SK-N-DZ (cell line): ENCODE data around the gene SYF2.

Experiments
- DNase-seq: peaks from one replicate; pipeline ENCODE4 v3.0.0-alpha.2; 2015; ENCODE audit warnings: low spot score

Gene SYF2

DNA sequence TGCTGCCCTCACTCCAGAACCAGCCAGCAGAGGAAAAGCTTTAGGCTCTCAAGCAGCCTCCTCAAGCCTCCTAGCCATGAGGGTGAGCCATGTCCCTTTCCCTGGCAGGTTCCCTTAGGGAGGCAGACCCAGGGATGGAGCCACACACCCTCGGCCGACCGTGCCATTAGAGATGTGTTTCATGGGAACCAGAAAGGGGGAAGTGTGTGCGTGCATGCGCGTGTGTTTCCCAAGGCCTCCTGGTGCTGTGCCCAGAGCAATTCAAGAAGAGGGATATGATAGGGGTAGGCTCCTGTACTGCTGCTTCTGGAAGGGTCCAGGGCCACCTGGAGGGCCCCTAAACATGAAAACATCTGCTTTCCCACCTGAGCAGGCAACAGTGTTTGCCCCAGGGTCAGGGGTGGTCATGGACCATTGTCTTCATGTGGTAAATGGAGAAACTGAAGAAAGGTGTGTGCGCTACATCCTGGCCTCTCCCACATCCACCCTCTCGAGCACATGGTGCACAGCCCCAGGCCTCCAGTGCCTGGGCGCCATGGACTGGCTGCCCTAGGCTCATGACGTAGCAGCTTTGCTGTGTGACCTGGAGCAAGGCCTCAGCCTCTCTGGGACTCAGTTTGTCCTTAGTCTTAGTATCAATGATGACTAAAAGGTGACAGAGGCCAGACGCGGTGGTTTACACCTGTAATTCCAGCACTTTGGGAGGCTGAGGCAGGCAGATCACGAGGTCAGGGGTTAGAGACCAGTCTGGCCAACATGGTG lies 48.1 kb downstream of the SYF2 start:
- DNase-seq, result no peak

DNA sequence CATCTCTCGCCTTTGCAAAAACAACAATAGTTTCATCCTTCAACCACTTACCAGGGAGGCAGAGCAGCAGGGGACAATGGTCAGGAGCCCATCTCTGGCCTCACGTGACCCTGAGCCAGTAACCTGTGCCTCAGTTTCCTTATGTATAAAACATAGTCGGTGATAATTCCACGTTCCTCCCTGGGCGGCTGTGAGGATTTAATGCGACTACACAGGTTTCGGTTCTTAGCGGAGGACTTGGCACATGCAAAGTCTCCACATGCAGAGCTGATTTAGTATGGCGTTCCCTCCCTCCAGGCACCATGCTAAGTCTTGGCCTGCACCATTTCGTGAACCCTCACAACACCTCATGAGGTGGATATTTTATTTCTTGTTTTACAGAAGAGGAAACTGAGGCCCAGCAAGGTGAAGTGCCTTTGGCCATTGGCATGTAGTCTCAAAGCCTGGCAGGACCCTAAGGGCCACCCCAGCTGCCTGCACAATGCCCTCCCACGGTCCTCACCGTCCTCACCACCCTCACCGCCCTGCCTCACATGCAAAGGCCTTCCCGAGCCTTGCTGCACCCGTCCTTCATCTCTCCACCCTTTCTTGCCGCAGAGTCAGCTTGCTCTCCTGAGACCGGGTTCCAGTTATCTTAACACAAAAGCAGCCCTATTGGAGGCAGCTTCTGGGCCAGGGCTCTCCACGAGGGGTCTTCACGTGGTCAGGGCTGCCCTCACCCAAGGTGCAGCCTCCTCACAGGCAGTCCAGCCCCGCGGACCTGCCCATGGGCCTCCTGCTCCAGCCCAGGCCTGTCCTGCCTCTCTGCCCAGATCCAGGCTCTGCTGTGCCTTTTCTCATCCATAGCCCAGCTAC lies 48.9 kb downstream of the SYF2 start:
- no peak for DNase-seq

DNA sequence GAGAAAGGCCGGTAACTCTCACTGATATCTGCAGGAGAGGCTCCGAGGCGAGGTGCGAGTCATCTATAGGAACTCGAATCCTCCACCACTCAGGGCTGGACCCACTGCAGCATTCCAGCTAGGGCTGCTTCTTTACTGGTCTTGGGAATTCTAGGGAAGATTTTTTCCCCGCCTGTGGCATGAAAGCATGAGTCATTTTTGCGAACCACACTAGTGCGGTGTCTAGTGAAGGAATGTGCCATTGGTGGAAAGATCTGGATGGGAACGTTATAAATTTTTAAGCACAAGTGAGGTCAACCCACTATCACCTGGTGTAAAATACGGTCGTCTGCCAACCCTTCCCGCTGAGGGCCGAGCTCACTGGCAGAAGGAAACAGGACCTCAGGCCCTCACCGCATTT lies 49.7 kb downstream of the SYF2 start:
- no peak for DNase-seq

DNA sequence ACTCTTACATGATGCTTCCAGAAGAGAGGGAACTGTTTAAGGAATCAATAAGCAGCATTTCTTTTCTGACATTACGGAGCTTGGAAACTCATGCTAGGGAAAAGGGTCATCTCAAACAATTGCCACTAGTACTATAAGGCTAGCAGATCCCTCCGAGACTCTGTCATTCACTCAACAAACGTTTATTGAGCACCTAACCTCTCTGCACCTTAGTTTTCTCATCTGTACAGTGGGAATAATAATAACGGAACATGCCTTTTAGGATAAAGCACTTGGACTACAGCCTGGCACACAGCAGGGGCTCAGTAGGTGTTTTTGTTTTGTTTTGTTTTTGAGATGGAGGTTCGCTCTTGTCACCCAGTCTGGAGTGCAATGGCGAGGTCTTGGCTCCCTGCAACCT lies 51.3 kb downstream of the SYF2 start:
- DNase-seq, result no peak

DNA sequence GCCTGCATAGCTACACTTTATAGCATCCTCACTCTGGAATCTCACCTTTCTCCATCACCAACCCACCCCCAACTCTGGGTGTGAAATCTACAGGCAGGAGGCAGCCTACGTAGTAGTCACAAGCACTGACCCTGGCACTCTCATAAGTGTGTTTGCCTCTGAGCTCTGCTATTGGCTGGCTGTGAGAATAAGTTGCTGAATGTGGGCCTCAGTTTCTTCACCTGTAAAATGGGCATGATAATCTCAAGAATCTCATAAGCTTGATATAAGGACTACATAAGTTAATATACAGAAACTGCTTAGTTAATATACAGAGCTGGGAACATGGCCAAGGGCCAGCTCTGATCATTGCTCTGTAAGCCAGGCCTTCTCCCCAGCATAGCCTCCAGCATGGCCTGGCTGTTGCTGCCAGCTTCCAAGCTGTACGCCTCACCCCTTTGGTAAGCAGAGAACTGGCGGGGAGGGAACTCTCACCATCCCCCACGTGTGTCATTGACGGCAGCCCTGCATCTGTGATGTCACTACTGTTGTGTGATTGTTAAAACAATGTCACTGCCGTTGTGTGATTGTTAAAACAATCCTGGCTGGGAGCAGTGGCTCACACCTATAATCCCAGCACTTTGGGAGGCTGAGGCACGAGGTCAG lies 53.3 kb downstream of the SYF2 start:
- DNase-seq, result no peak

DNA sequence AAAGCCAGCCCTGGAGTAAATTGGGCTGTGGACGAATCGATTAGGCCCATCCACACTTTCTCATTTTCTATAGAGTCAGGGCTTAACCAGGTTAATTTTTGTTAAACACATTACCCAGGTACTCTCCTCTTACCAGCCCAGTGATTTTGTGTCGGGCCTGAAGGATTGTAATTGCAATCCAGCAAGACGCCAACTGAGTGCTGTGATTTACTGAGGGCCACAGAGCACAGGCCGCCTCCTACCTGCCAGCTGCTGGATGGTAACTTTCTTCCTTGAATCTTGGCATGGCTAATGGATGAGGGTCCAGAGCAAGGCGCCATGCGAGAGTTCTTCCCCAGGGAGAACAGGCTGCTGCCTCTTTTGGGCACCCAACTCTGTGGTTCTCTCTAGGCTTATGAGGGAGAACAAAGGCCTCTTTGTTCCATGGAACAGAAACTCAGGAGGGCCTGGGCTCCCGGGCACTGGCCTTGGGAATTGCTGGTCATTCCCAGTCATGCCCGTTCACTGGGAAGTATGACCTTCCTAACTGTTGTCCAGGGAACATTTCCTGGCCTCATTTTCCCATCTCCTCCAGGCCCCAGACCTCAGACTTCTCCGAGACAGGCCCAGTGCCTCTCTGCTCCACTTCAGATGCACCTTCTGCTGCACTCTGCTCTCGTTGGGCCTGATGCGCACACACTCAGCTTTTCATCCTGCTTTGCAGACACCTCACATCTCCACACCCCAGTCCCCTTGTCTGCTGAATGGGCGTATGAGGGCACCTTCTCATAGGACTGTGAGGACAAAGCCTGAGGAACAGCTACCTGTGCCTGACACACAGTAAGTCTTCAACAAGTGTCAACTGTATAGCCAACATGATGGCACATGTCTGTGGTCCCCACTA lies 57.3 kb downstream of the SYF2 start:
- no peak for DNase-seq

DNA sequence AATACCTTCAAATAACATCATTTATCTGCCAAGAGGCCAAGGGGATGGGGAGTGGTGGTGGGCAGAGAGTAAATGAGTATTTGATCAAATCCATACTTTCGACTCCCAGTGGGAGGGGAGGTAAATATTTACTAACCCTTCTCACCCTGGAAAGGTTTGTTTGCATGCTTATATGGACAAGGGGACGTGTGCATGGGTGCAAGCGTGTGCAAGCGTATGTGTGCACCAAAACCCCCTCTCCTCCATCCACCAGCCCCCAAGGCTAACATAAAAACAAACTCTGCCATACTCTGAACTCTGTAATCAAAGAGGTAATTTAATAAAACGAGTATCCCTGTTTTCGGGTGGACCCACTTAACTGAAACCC lies 58.0 kb downstream of the SYF2 start:
- DNase-seq, result no peak

DNA sequence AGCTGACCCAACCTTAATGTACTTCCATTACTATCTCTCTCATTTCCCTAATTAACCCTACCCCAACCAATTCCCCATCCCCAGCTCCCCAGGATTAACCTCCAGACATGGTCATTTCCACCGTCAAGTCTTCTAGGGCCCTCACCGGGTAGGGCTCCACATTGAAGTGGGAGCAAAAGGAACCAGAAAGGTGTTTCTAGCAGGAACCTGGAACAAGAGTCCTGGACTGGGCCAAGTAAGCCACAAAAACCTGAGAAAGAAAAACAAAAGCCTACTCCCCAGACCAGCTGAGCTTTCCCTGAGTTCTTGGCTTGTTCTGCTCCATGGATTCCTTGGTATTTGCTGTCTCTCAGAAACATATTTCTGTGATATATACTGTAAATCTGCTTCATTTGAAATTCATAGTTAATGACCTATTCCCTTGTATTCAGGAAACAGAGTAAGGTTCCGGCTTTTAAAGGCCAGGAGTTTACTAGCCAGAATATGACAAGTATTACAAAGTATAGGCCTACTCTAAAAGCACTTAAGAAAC lies 58.4 kb downstream of the SYF2 start:
- DNase-seq, result no peak
